ENCODE data around the gene NLE1.

DNA sequence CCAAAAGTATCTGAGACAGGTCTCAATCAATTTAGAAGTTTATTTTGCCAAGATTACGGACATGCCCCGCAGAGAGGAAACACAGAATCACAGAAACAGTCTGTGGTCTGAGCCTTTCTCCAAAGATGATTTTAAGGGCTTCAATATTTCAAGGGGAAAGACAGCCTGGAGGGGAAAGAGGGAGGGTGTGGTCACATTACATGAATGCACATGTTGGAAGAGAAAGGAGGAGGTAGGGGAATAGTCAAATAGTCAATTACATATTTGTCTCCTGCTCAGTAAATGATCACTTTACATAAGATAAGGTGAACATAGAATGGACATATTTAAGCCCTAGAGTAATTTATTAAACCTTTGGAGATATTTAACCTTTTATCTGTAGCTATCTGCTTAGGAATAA lies 17.8 kb upstream of the NLE1 start:
- TF ChIP-seq, protein P1, sequence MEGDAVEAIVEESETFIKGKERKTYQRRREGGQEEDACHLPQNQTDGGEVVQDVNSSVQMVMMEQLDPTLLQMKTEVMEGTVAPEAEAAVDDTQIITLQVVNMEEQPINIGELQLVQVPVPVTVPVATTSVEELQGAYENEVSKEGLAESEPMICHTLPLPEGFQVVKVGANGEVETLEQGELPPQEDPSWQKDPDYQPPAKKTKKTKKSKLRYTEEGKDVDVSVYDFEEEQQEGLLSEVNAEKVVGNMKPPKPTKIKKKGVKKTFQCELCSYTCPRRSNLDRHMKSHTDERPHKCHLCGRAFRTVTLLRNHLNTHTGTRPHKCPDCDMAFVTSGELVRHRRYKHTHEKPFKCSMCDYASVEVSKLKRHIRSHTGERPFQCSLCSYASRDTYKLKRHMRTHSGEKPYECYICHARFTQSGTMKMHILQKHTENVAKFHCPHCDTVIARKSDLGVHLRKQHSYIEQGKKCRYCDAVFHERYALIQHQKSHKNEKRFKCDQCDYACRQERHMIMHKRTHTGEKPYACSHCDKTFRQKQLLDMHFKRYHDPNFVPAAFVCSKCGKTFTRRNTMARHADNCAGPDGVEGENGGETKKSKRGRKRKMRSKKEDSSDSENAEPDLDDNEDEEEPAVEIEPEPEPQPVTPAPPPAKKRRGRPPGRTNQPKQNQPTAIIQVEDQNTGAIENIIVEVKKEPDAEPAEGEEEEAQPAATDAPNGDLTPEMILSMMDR (conservative IDR thresholded peaks at IDR 0.05; ENCODE audit: low read length): no peak
- TF ChIP-seq EZH2phosphoT487 (IDR thresholded peaks at IDR 0.05; ENCODE audit: borderline replicate concordance): no peak

Data from Loucy (cell line).